HG03521 (cell line): ENCODE results near the gene DECR2.
"Not testable (repeated sequence)": the region's sequence is repeated elsewhere in the genome, so short reads cannot be mapped to it uniquely, and the experiment has no call there.

Experiments
- ATAC-seq: cut with Tn5 transposase; IDR thresholded peaks from one replicate; pipeline ENCODE4 v1.9.1; 2021; ENCODE audit warnings: mild to moderate bottlenecking, moderate library complexity; ENCODE audit not compliant: unreplicated experiment

Gene DECR2, protein sequence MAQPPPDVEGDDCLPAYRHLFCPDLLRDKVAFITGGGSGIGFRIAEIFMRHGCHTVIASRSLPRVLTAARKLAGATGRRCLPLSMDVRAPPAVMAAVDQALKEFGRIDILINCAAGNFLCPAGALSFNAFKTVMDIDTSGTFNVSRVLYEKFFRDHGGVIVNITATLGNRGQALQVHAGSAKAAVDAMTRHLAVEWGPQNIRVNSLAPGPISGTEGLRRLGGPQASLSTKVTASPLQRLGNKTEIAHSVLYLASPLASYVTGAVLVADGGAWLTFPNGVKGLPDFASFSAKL

DNA sequence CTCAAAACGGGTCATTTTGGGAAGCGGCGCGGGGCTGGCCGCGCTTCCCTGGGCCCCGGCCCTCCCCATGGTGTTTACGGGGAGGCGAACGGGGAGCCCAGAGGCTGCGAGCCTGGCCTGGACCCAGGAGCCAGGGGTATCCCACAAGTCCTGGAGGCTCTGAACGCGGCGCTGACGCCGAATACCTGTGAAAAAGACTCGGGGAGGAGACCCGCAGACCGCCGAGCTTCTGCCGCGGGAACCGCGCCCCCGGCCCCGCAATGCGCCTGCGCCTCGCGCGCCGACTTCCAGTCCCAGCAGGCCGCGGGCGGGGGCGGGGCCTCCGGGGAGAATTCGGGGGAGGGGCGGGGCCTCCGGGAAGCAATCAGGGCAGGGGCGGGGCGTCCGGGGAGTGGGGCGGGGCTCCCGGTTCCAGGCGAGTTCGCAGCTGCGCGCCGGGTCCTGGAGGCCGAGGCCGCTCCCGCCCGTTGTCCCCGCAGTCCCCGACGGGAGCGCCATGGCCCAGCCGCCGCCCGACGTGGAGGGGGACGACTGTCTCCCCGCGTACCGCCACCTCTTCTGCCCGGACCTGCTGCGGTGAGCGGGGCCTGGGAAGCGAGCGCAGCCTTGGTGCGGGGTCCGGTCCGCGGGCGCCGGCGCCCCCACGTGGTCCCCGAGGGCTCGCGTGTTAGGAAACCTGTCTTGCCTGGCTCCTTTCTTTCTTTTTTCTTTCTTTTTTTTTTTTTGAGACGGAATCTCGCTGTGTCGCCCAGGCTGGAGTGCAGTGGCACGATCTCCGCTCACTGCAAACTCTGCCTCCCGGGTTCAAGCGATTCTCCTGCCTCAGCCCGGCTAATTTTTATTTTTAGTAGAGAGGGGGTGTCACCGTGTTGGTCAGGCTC is at the start of gene DECR2:
Gene DECR2, plus strand, starts transcription at position 418 of the 881 bp plus-strand sequence. Its CDS starts 79 bp downstream, at position 497.
- peak; percentile 58 for ATAC-seq

DNA sequence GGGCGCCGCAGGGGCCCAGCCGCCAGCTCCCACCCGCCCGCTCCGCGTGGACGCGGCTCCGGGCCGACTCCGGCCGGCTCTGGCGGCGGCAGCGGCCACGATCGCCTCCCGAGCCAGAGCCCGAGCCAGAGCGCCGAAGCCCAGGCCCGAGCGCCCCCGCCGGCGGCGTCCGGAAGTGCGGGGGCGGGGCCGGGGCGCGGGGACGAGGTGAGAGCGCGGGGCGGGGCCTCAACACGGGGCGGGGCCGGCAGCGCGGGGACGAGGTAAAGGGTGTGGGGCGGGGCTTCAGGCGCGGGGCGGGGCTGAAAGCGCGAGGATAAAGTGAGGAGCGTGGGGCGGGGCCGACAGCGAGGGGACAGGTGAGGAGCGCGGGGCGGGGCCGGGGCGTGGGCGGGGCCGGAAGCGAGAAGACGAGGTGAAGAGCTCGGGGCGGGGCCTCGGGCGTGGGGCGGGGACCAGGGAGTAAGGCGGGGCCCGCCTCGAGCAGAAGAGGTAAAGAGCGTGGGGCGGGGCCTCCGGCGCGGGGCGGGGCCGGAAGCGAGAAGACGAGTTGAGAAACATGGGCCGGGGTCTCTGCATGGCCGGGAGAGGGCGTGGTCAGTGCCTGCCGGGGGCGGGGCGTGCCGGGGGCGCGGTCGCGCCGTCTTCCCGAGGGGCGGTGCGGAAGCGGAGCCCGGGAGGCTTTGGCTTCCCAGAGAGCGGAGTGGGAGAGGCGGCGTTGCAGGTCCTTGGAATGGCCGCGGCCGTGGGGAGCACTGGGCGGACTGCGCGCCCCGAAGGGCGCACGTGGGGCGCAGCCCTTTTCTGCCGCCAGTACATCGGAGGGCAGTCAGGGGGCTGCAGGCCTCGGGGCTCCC is 48.9 kb upstream of the DECR2 start, which contains the start of gene AXIN1:
Gene AXIN1, minus strand, starts transcription at position 177 of the 857 bp plus-strand sequence. CDS start 5,698 bp downstream, outside the sequence.
- ATAC-seq: peak; percentile 64

DNA sequence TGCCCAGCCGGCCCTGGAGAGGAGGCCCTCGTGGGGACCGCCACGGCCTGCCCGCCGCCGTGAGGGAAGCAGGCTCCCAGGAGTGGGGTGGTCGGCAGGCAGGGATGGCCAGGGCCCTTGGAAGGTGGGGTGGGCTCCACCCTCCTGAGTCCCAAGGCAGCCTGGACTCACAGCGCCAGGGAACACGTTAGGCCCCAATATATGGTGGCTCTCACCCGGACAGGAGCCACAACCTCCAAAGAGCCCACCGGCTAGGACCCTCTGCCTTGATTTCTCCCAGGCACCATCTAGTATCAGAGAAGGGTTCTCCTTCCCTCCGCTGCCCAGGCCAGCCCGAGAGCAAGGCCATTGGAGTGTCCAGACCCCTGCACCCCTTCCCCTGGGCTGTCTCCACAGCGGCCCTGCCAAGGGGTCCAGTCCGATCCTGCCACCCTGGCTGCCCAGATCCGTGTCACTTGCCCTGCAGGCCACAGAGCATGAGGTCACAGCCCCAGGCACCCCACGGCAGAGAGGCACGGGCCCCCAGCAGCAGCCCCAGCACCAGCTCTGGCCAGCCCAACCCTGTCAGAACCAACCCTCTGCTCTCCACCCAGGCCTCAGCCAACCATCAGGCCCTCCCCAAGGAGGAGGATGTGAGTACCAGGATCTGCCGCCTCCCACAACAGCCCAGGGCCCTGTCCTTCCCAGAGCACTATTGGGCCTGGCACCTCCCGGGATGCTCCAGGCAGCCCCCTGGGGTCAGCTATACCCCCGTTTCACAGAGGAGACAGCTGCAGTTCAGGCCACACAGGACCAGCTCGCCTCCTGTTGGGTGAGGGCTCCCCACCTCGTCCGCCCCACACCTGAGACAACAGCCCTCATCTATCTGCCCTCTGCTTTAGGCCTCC is 48.0 kb upstream of the DECR2 start:
- no peak for ATAC-seq

DNA sequence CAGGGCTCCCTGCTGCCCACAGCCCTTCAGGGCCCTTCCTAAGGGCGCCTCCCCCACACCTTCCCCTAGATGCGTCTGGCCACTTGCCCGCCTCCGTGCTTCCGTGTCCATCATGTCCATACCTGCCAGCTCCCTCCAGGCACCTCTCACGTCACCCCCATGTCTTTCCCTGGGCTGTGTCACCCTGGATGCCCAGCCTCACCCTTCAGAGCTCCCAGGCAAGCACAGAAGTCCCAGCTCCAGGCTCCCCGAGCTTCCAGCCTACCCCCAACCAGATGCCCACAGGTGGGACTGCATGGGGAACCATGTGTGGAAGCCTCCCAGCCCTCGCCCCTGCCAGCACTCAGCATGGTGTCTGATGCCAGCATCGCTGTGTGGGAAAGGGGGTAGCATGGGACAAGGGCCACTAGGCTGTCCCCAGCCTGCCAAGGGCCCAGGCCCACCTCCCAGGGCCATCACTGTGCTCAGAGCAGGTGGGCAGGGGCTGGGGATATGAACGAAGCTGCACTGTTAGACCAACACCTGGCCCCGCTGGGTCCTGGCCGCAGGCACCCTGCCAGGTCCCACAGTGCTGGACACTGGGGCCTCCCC is 47.3 kb upstream of the DECR2 start:
- ATAC-seq: no peak

DNA sequence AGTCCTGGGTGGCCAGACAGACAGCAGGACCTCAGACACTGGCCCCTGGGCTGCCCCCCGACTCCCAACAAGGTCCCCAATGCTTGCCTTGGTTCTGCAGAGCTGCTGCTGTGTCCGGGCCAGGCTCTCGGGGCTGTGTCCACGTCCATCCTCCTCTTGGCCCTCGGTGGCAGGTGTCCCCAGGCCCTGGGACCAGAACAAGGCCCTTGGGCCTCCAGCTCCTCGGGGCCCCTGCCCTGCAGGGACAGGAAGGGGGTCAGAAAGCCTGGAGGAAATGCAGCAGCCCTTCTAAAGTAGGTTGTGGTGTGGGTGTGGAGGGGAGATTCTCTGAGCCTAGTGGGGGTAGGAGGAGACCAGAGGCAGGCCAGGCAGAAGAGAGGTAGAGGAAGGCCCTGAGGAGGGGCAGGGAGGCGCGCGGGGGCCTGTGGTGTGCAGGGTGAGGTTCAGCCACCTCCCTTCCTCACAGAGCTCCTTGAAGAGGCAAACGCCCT is 46.7 kb upstream of the DECR2 start:
- no peak for ATAC-seq

GRCh38 chr16:356741-357140 is 44.9 kb upstream of the DECR2 start:
- ATAC-seq: no peak

GRCh38 chr16:359067-359763 is 42.5 kb upstream of the DECR2 start:
- no peak for ATAC-seq

- no peak for ATAC-seq
These were observed 41.6 kb upstream of the DECR2 start for GRCh38 chr16:359871-360697.

DNA sequence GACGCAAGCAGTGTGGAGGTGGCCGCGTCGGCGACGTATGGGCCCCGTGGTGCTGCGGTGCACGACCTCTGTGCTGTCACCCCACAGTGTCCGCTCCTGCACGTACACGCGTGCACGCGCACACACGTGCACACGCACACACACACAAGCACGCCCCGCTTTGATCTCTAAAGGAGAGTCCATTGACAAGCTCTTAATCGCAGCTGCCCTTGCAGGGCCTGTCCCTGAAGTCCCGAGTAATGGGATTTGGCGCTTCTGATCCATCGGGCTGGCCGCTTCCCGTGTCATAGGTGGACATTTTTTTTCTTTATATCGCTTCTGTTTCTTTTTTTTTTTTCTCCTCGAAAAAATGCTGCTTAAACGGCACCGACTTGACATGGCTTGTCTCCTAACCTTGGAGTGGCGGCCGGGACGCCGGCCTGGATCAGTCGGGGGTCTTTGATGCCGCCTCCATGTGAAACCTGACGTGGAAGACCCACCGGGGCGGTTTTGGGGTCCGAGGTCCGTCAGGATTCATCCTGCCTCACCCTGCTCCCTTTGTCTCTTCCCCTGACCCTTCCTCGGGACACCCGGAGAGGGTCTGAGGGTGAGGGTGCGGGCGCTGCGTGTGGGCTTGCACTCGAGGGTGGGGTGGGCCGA is 40.9 kb upstream of the DECR2 start:
- ATAC-seq: no peak

DNA sequence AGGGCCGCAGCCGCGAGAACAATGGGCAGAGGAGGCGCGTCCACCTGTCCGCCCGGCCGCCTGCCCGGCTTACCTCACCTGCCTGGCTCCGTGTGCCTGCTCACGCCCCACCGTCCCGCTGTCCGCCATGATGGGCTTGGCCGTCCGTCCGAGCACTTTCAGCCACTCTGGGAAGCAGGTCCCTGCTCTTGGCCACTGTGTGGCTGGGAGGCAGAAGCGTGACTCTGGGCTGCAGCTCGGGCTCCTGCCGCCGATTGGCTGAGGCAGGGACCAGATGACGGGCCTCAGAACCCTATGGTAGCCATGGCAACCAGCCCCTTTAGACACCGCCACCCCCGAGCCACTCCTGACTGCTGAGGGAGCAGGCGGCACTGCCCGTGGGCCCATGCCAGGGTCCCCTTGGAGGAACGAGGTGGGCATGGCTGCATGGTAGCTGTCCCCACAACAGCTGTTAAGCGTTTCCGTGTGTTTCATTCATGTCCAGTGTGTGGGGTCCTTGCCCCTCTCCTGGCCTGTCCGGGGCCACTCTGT is 40.3 kb upstream of the DECR2 start:
- no peak for ATAC-seq

DNA sequence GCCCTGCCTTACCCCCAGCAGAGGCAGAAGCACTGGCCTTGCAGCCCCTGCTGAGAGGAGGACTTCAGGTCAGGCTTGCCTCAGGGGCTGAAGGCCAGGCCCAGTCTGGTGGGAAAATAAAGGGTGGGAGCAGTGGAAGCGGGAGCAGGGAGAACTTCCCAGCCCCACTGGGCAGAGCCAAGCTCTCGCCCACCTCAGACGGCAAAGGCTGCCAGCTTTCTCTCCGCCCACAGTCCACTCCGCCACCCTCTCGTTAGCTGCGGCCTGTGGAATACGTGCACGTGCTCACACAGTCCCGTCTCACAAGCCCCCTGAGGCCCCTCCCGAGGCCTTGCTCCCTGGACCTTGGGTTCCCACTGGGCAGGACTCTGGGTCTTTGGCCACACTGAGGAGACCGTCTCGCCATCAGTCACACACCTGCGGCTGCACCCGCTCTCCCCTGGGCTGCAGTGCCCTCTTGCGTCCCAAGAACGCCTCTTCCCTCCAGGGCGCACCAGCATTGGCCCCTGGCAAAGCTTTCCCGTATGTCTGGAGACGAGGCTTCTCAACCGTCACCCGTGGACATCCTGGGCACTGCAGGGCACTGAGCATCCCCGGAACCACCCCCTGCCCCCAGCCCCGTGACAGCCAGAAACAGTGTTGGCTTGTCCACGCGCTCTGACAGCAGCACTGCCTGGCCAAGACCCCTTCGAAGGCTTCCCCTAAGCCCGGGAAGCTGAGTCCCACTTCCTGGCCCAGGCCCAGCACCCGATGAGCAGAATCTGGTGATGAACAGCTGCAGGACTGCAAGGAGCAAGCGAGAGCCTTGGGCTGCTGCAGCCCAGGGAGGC is 39.6 kb upstream of the DECR2 start:
- no peak for ATAC-seq

DNA sequence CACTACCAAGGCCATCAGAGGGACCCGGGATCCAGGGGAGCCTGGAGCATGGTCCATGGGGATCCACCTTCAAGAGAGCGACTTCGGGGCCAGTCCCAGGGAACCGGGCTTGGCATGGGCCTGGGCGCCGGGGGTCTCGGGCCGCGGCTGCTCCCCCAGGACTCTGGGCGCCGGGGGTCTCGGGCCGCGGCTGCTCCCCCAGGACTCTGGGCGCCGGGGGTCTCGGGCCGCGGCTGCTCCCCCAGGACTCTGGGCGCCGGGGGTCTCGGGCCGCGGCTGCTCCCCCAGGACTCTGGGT is 39.0 kb upstream of the DECR2 start:
- ATAC-seq: not testable (repeated sequence)

GRCh38 chr16:363110-363765 is 38.4 kb upstream of the DECR2 start:
- no peak for ATAC-seq

DNA sequence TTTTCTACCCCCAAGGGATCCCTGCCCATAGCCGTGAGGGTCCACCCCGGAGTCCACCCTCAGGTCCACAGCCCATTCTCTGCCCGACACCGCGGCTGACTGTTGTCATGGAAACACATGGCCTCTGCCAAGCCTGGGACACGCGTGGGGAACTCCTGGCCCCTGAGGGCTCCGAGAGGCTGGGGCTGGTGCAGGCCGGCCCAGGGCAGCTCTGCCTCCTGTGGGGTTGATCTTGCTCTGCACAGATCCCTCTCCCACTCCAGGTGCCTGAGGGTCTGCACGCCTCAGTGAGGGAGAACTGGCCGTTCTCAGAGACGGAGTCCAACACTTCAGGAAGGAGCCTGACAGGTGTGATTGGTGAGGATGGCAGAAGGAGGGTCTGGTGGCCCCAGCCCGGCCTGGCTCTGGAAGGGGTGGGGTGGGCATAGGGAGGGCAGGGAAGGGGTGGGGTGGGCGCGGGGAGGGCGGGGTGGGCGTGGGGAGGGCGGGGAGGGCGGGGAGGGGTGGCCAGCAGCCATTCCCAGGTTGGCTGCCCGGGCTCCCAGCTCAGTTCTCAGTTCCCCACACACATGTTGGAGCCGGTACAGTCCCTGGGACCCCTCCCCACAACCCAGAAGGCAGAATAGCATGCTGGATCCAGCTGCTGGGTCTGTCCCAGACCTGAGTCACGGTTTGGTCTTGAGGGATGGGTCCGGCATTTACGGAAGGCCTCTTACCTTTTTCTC is 37.8 kb upstream of the DECR2 start:
- ATAC-seq: no peak
